Astrocyte (in vitro differentiated cells and primary cell): Measurements from ENCODE around the gene MYO1A. TPM values are rescaled to one million over a fixed set of nuclear protein-coding genes. Genes with fewer than 3 reads are reported as not detected.

Source experiments
- DNase-seq: peaks from one replicate; pipeline ENCODE4 v3.0.0-alpha.2; 2010; ENCODE audit warnings: low read depth
- FAIRE-seq: peaks from 2 replicates; lab custom pipeline; 2011; peaks lifted over from hg19 to GRCh38; lab: Jason Lieb, UNC
- H2AFZ ChIP-seq: 2 replicates; pipeline ENCODE4 v1.6.0; 2012; ENCODE audit warnings: low read depth, low read length, inconsistent platforms
- H3K27ac ChIP-seq: 2 replicates; pipeline ENCODE4 v1.5.1; 2011; ENCODE audit warnings: low read depth, low read length, inconsistent platforms
- H3K27me3 ChIP-seq: 2 replicates; pipeline ENCODE4 v1.6.0; 2011; ENCODE audit warnings: low read length, inconsistent platforms; ENCODE audit not compliant: insufficient read depth
- H3K36me3 ChIP-seq: 2 replicates; pipeline ENCODE4 v1.5.1; 2011; ENCODE audit warnings: low read length, inconsistent platforms; ENCODE audit not compliant: insufficient read depth
- H3K4me1 ChIP-seq: 2 replicates; pipeline ENCODE4 v1.5.1; 2011; ENCODE audit warnings: low read length, inconsistent platforms; ENCODE audit not compliant: insufficient read depth
- H3K4me2 ChIP-seq: 2 replicates; pipeline ENCODE4 v1.6.0; 2012; ENCODE audit warnings: low read length, inconsistent platforms
- H3K4me3 ChIP-seq: 2 replicates; pipeline ENCODE4 v1.5.1; 2011; ENCODE audit warnings: low read depth, mild to moderate bottlenecking, low read length, inconsistent platforms; ENCODE audit not compliant: insufficient read depth
- H3K79me2 ChIP-seq: 2 replicates; pipeline ENCODE4 v1.6.0; 2012; ENCODE audit warnings: mild to moderate bottlenecking, low read length, inconsistent platforms; ENCODE audit not compliant: insufficient read depth
- H3K9ac ChIP-seq: 2 replicates; pipeline ENCODE4 v1.6.0; 2012; ENCODE audit warnings: mild to moderate bottlenecking, low read length, inconsistent platforms
- H3K9me3 ChIP-seq: 2 replicates; pipeline ENCODE4 v1.5.1; 2012; ENCODE audit warnings: low read depth, mild to moderate bottlenecking, low read length, inconsistent platforms; ENCODE audit not compliant: insufficient read depth
- H4K20me1 ChIP-seq: 2 replicates; pipeline ENCODE4 v1.6.0; 2012; ENCODE audit warnings: low read length, inconsistent platforms; ENCODE audit not compliant: insufficient read depth
- H3K27ac Mint-ChIP-seq: one replicate; pipeline ENCODE4 v1.8.0; 2021; ENCODE audit warnings: mild to moderate bottlenecking, mixed read lengths; ENCODE audit not compliant: unreplicated experiment
- H3K27me3 Mint-ChIP-seq: one replicate; pipeline ENCODE4 v1.8.0; 2021; ENCODE audit warnings: low read depth, mixed read lengths; ENCODE audit not compliant: unreplicated experiment
- H3K36me3 Mint-ChIP-seq: one replicate; pipeline ENCODE4 v1.8.0; 2021; ENCODE audit warnings: low read depth, mixed read lengths; ENCODE audit not compliant: unreplicated experiment
- H3K4me1 Mint-ChIP-seq: one replicate; pipeline ENCODE4 v1.8.0; 2021; ENCODE audit warnings: low read depth, mixed read lengths; ENCODE audit not compliant: unreplicated experiment
- H3K4me3 Mint-ChIP-seq: one replicate; pipeline ENCODE4 v1.8.0; 2021; ENCODE audit warnings: mild to moderate bottlenecking, moderate library complexity, mixed read lengths; ENCODE audit not compliant: unreplicated experiment
- H3K9me3 Mint-ChIP-seq: one replicate; pipeline ENCODE4 v1.8.0; 2021; ENCODE audit warnings: mild to moderate bottlenecking, mixed read lengths; ENCODE audit not compliant: unreplicated experiment
- CTCF ChIP-seq: IDR thresholded peaks from 2 replicates; pipeline ENCODE4 v1.5.1; 2011; ENCODE audit warnings: low read depth, mild to moderate bottlenecking, inconsistent platforms, low read length, moderate library complexity; ENCODE audit not compliant: insufficient read depth
- EZH2 ChIP-seq: IDR thresholded peaks from 2 replicates; pipeline ENCODE4 v1.6.1; 2012; ENCODE audit warnings: mild to moderate bottlenecking, low read length, inconsistent platforms; ENCODE audit not compliant: insufficient read depth
- total RNA-seq: library from RNA; stranded (reverse); gene quantifications from 2 replicates; pipeline ENCODE4 v1.2.1, GENCODE V29; 2021

The MYO1A gene
- total RNA-seq, 1 donor from 2014 or later, result 0.34 TPM

- Mint-ChIP-seq H3K4me3 (no peak overlapping the region), H3K4me1 (peaks cover 27% of the 10 kb centered on the region), H3K27ac (no peak overlapping the region), H3K9me3 (peaks cover 2% of the 10 kb centered on the region), H3K27me3 (peaks cover 26% of the 10 kb centered on the region), H3K36me3 (no peaks in the 10 kb centered on the region)
- H3K4me3 ChIP-seq, result no peak overlapping the region
- peaks cover 11% of the 10 kb centered on the region for H3K79me2 ChIP-seq
- H3K27ac ChIP-seq, result no peak overlapping the region
- H3K4me1 ChIP-seq, result peaks cover 11% of the 10 kb centered on the region
- H2AFZ ChIP-seq, result no peak overlapping the region
- peaks cover 32% of the 10 kb centered on the region for H3K27me3 ChIP-seq
- no peaks in the 10 kb centered on the region for H3K9me3 ChIP-seq
- no peaks in the 10 kb centered on the region for H3K36me3 ChIP-seq
- H3K9ac ChIP-seq, result no peak overlapping the region
- FAIRE-seq (no peak), DNase-seq (no peak)
- TF ChIP-seq CTCF (no peak), EZH2 (no peak)
- H3K4me2 ChIP-seq, result no peak overlapping the region
- peaks cover 4% of the 10 kb centered on the region for H4K20me1 ChIP-seq
These were observed 39.8 kb downstream of the MYO1A start for GRCh38 chr12:57009949-57010626.

GRCh38 chr12:57008178-57008577 lies 41.8 kb downstream of the MYO1A start:
- TF ChIP-seq CTCF, result peak; percentile 80
- no peak for TF ChIP-seq EZH2
- peak overlapping the region; percentile 42 for H3K4me3 Mint-ChIP-seq
- DNase-seq (peak; percentile 41), FAIRE-seq (no peak)
- no peak overlapping the region for H3K4me2 ChIP-seq
- peaks cover 7% of the 10 kb centered on the region for H3K27me3 Mint-ChIP-seq
- peaks cover 11% of the 10 kb centered on the region for H3K4me1 ChIP-seq
- peaks cover 14% of the 10 kb centered on the region for H3K27me3 ChIP-seq
- peaks cover 30% of the 10 kb centered on the region for H3K79me2 ChIP-seq
- H3K9ac ChIP-seq, result no peak overlapping the region
- H3K4me3 ChIP-seq, result no peak overlapping the region
- H3K4me1 Mint-ChIP-seq, result peaks cover 31% of the 10 kb centered on the region
- peaks cover 2% of the 10 kb centered on the region for H3K9me3 Mint-ChIP-seq
- H3K36me3 ChIP-seq, result peaks cover 14% of the 10 kb centered on the region
- H3K36me3 Mint-ChIP-seq, result peaks cover 9% of the 10 kb centered on the region
- H2AFZ ChIP-seq, result no peak overlapping the region
- H3K27ac ChIP-seq, result no peak overlapping the region
- H3K9me3 ChIP-seq, result no peaks in the 10 kb centered on the region
- peak overlapping the region; percentile 63 for H3K27ac Mint-ChIP-seq
- H4K20me1 ChIP-seq, result peaks cover 22% of the 10 kb centered on the region
